ENCODE data around the gene RPL35.

Gene RPL35

DNA sequence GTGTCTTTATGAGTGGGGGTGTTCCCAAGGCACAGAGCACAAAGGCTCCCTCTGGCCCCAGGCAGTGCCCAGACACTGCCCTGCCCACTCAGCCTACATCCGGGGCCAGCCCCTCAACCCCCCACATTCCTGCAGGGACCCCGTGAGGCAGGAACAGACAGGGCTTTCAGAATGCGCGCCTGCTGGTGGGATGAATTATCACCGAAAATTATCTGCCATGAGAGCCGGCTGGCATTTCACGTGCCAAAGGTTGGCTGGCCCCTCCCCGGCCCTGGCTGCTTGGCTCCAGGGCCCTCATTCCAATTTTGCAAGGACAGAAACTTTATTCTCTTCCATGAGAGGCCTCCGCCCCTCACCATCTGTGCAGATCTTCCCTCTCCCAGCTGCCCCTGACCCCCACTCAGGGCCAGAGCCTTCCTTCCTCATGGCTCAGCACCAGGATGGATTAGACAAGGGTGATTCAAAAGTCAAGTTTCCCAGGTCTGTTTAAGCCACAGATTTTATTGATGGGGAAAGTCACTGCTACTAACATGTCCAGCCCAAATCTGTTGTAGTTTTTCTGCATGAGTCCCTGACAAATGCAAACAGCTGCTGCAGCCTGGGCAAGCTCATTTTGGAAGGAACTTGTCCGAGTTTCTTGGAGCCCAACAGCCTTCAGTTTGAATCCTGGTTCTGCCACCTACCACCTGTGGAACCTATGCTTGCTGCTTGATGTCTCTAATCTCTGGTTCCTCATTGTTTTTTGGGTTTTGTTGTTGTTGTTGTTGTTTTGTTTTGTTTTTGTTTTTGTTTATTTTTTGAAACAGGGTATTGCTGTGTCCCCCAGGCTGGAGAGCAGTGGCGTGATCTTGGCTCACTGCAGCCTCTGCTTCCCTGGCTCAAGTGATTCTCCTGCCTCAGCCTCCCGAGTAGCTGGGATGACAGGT, 40.8 kb downstream of the RPL35 start:
- DNase-seq (ENCODE audit: low spot score) = no peak

DNA sequence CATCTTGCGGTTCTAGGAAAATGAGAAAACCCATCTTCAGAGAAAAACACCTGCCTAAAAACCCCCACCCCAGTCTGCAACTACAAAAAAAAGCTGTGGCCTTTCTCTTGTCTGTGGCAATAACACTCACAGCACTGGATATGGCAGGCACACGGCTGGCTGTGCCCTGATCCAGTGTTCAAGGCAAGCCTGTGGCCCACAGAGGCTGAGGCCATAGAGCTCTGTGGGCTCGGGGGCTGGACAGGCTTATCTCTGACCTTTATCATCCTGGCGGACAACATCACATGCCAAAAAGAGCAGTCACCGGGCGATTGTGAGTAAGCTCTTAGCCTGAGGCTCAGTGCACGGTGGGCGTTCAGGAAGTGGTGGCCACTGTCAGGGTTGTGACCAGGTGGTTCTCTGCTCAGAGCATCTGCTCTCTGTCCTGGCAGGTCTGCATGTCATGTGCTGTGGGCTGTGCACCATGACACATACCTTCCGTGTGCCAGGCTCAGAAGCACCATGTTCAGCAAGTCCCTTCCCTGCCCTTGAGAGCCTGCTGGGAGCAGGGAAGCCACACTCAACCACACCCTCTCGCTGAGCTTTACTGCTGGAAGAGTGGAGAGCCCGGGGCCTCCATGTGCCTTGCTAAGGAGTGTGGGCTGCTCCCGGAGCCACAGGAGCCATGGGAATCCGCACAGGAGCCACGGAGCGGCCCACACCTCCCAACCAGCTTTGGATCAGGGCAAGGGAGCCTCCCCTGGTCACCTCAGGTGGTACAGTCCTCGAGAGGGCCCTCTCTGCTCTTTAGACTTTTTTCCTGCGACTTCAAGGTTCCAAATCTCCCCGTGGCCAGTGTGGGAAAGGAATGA, 43.1 kb downstream of the RPL35 start:
- DNase-seq (ENCODE audit: low spot score) = peak; percentile 71

DNA sequence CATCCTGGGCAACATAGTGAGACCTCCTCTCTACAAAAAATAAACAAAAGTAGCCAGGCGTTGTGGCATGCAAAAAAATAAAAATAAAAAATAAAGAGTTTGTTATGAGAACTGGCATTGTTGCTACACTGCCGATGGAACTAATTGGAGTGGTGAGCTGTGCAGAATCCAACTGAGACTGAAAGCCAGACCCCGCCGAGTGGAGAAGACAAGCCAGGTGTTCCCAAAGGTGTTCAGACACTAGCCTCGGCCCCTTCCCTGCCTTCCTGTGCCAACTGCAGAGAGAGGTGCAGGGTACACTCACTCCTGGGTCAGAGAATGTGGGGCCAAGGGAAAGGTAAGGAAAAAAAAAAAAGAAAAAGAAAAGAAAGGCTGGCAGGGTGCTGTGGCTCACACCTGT, 46.2 kb downstream of the RPL35 start:
- no peak for DNase-seq (ENCODE audit: low spot score)

DNA sequence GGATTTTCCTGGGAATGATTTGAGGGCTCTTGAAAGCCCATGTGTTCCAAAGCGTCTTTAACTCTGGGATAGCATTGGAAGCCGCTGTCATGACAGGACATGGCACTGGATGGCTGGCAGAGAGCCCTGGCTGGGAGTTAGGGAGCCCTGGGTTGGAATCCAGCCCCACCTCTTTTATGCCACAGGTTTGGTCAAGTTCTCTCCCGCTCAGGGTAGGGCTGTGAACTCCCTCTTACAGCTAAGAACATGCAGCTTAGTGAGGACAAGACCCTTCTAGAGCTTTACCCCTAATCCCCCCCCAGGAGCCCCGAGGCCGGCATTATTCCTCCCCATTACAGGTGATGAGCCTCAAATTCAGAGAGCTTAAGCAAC, 47.6 kb downstream of the RPL35 start:
- peak; percentile 29 for DNase-seq (ENCODE audit: low spot score)

DNA sequence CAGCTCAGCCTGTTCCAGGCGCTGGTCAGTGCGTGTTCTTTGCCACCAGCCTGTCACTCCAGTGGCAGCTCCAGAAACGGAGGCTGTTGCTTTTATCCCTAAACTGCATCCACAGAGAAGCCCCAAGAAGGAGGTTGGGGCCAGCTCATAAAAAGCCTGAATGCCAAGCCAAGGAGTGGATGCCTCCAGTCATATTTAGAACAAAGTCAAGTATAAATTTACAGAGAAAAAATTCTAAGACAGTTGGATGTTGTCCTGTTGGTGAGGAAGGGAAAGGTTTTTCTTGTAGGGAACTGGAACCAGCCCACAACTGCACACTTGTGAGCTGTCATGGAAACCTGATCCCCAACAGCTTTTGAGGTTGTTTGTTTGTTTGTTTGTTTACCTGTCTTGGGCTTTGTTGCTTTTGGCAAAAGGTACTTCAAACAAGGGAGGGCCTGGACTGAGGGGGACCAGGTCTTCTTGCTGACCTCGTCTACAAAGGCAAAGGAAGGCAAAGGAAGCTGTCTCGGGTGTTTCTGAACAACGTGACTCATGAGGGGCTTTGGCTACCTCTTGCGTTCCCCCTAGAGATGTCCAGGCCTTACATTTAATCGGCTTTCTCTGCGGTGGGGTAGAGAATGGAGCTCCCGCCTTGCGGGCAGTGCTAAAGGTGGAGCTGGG, 48.1 kb downstream of the RPL35 start:
- no peak for DNase-seq (ENCODE audit: low spot score)

DNA sequence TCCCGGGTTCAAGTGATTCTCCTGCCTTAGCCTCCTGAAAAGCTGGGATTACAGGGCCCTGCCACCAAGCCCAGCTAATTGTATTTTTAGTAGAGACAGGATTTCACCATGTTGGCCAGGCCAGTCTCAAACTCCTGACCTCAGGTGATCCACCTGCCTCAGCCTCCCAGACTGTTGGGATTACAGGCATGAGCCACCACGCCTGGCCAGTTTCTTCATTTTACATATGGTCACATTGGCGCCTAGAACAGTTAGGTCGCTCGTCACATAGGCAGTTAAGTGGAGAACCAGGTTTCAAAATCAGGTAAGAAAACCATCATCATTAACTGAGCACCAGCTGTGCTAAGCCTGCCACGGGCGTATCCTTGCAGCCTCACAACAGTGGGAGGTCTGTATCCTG, 48.7 kb downstream of the RPL35 start:
- DNase-seq (ENCODE audit: low spot score) = no peak

DNA sequence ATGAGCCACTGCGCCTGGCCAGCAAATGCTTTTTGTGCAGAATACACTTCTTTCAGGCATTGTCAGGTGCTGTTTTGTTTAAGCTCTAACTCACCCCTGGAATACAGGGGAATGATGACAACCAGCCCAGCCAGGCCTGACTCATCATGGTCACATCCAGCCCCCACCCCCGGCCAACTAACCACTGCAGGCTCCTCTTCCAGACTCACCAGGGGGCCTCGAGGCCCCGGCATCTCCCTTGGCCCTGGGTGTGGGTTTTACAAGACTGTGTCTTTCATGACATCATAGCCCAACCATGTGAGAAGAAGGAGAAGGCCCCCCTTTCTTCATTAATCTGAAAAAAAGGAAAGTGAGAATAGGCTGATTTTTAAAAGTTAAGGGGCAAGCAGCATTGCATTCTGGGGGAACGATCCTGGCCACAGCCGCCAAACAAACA, 49.3 kb downstream of the RPL35 start:
- DNase-seq (ENCODE audit: low spot score) = peak; percentile 82

DNA sequence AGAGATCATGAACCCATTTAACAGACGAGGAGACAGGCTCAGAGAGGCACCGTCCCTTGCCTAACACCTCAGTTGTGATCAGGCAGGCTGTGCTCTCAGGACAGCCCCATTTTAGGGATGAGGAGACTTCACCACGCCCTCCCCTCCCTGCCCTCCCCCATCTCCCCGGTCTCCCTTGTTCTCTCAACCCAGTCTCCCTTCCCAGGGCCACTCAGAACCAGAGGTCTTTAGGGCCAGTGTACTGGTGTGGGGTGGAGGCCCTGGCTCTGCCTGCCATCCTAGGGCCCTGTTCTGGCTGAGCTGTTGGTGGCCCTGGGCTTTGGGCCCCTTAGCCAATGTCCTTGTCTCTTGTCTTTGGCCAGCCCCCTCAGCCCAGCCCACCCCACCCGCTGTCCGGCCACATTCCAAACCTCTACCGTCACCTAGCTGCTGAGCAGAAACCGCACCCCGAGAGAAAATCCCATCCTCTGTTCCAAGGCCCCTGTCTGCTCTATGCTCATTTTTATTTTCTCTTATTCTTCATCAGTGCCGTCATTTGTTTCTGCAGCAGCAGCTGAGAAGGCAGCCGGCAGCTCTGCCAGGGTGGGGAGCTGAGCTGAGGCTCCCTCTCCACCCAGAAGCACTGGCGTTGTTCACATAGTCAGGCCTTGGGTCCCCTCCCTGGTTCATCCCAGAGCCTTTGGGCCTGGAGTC, 50.9 kb downstream of the RPL35 start:
- peak; percentile 69 for DNase-seq (ENCODE audit: low spot score)

DNA sequence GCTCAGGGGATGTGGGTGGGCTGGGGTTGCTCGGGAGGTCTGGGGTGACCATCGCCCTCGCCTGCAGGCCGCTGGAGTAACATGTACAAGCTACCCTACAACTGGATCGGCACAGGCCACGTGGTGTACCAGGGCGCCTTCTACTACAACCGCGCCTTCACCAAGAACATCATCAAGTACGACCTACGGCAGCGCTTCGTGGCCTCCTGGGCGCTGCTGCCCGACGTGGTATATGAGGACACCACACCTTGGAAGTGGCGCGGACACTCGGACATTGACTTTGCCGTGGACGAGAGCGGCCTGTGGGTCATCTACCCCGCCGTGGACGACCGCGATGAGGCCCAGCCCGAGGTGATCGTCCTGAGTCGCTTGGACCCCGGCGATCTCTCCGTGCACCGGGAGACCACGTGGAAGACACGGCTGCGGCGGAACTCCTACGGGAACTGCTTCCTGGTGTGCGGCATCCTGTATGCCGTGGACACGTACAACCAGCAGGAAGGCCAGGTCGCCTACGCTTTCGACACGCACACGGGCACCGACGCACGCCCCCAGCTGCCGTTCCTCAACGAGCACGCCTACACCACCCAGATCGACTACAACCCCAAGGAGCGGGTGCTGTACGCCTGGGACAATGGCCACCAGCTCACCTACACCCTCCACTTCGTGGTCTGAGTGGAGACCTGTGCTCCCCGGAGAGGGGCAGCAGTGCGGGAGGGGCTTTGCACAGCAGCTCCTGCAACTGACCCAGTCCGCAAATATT, 51.8 kb downstream of the RPL35 start:
- DNase-seq (ENCODE audit: low spot score) = no peak

DNA sequence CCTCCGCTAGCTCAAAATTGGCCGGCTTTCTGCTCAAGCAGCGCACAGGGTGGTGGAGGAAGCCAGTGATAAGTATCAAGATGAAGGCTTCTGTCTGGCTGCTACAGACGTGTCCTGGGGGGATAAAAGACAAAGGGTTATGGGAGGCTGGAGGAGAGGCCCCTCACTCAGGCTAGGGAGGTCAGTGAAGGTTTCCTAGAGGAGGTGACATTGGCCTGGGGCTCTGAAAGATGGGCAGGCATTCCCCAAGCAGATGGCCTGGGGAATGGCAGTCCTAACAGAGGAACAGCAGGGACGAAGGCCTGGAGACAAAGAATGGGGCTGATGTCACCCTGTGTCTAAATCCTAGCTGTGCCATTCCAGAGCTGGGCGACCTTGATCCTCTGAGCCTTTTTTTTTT, 52.5 kb downstream of the RPL35 start:
- no peak for DNase-seq (ENCODE audit: low spot score)

DNA sequence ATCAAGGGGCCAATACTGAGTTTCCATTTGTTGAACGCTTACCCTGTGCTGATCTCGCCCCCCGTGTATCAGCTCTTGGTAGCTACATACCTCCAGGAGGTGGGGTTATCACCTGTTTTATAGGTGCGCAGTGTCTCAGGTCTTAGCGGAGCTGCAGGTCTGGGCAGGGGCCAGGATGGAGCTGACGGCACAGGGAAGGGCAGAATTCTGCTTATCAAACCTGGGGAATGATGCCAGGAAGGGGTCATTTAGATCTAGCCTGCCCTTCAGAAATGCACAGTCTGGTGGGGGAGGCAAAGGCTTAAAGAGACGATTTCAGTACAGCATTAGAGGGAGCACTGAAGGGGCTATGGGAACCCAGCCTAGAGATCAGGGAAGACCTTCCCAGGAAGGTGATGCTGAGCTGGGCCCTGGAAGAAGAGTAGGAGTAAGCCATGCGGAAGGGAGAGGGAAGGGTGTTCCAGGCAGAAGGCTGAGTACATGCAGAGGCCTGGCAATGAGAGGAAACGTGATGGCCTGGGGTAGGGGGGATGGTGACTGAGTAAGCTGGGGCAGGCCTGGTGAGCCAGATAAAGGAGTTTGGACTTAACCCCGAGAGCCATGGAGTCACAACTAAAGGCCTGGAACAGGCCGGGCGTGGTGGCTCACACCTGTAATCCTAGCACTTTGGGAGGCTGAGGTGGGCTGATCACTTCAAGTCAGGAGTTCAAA, 53.4 kb downstream of the RPL35 start:
- DNase-seq (ENCODE audit: low spot score) = no peak
